Endothelial cell of umbilical vein (primary cell): ENCODE measurements around the gene AUTS2.

Experiments used
- EZH2 ChIP-seq: IDR thresholded peaks from 2 replicates; pipeline ENCODE4 v1.6.1; 2012; ENCODE audit warnings: borderline replicate concordance, low read depth, mild to moderate bottlenecking, moderate library complexity, low read length, inconsistent platforms; ENCODE audit not compliant: severe bottlenecking
- GATA2 ChIP-seq: IDR thresholded peaks from 2 replicates; pipeline ENCODE4 v1.7.0; 2011; ENCODE audit warnings: low read depth, mild to moderate bottlenecking, moderate library complexity, mixed read lengths, low read length; ENCODE audit not compliant: insufficient read length, insufficient read depth
- JUN ChIP-seq: IDR thresholded peaks from 2 replicates; pipeline ENCODE4 v1.6.1; 2011; ENCODE audit warnings: borderline replicate concordance, low read depth; ENCODE audit not compliant: insufficient read length, insufficient read depth
- MYC ChIP-seq: IDR thresholded peaks from one replicate; pipeline ENCODE4 v1.6.1; 2011; ENCODE audit warnings: mild to moderate bottlenecking, low read depth, low read length
- POLR2A ChIP-seq: IDR thresholded peaks from 2 replicates; pipeline ENCODE4 v1.6.1; 2012; ENCODE audit warnings: low read depth, mild to moderate bottlenecking, control low read depth, low read length
- POLR2AphosphoS5 ChIP-seq: IDR thresholded peaks from 2 replicates; pipeline ENCODE4 v1.6.1; 2012; ENCODE audit warnings: low read depth, mild to moderate bottlenecking, control low read depth, low read length, moderate library complexity; ENCODE audit not compliant: insufficient read depth
- TF ChIP-seq, protein P1 (sequence below), 2 donors: IDR thresholded peaks; 1 replicate in 1 of 2; 2 replicates in 1 of 2; pipeline ENCODE4 v1.5.1; 2011; ENCODE audit warnings: low read length in 2 of 2, mild to moderate bottlenecking in 2 of 2, moderate library complexity in 2 of 2, control low read depth in 1 of 2, inconsistent platforms in 1 of 2, low read depth in 1 of 2; ENCODE audit not compliant: insufficient read depth in 1 of 2; ENCODE audit errors: extremely low read depth in 1 of 2
- TF ChIP-seq, protein P2 (sequence below): IDR thresholded peaks from 2 replicates; pipeline ENCODE4 v1.6.1; 2011; ENCODE audit not compliant: insufficient read depth, insufficient read length

DNA sequence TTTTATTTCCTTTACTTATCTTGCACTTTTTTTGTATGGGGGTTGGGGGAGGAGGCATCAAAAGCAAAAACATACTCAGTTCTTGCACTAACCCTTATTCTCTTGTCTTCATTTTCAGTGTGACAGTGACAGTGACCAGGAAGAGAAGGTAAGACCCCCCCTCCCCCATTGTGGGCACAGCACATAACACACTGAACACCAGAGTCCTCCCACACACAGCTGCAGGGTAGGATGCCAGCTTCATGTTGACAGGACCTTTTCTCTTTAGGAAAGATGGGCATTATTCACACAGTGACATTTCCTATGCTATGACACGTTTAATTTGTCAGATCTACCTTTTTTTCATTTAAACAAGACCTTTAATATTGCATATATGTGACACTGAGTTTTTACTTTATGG is 837.4 kb downstream of the AUTS2 start:
- TF ChIP-seq, protein P1, sequence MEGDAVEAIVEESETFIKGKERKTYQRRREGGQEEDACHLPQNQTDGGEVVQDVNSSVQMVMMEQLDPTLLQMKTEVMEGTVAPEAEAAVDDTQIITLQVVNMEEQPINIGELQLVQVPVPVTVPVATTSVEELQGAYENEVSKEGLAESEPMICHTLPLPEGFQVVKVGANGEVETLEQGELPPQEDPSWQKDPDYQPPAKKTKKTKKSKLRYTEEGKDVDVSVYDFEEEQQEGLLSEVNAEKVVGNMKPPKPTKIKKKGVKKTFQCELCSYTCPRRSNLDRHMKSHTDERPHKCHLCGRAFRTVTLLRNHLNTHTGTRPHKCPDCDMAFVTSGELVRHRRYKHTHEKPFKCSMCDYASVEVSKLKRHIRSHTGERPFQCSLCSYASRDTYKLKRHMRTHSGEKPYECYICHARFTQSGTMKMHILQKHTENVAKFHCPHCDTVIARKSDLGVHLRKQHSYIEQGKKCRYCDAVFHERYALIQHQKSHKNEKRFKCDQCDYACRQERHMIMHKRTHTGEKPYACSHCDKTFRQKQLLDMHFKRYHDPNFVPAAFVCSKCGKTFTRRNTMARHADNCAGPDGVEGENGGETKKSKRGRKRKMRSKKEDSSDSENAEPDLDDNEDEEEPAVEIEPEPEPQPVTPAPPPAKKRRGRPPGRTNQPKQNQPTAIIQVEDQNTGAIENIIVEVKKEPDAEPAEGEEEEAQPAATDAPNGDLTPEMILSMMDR (IDR thresholded peaks at IDR 0.05; ENCODE audit: extremely low read depth in 1 of 2, insufficient read depth in 1 of 2, low read depth in 1 of 2, low read length in 2 of 2) = no peak
- TF ChIP-seq, protein P2, sequence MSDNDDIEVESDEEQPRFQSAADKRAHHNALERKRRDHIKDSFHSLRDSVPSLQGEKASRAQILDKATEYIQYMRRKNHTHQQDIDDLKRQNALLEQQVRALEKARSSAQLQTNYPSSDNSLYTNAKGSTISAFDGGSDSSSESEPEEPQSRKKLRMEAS = no peak
- TF ChIP-seq POLR2A (no peak), JUN (no peak), EZH2 (no peak), POLR2AphosphoS5 (no peak), GATA2 (no peak), MYC (no peak)
